Pulmonary artery endothelial cell (primary cell): Measurements from ENCODE around the gene MARCKS. TPM values are rescaled to one million over a fixed set of nuclear protein-coding genes. Genes with fewer than 3 reads are reported as not detected.
"Not testable (repeated sequence)": the region's sequence is repeated elsewhere in the genome, so short reads cannot be mapped to it uniquely, and the experiment has no call there.

Source experiments
- DNase-seq: peaks from one replicate; pipeline ENCODE4 v3.0.0-alpha.2; 2011; ENCODE audit warnings: low read depth, low spot score
- total RNA-seq: library from RNA; depleted of rRNA; stranded (reverse); fragments of >200 nt; gene quantifications from 2 replicates; pipeline ENCODE4 v1.2.3, GENCODE V29; 2014

MARCKS gene
- total RNA-seq, 1 donor from 2014 or later = 171 TPM

DNA sequence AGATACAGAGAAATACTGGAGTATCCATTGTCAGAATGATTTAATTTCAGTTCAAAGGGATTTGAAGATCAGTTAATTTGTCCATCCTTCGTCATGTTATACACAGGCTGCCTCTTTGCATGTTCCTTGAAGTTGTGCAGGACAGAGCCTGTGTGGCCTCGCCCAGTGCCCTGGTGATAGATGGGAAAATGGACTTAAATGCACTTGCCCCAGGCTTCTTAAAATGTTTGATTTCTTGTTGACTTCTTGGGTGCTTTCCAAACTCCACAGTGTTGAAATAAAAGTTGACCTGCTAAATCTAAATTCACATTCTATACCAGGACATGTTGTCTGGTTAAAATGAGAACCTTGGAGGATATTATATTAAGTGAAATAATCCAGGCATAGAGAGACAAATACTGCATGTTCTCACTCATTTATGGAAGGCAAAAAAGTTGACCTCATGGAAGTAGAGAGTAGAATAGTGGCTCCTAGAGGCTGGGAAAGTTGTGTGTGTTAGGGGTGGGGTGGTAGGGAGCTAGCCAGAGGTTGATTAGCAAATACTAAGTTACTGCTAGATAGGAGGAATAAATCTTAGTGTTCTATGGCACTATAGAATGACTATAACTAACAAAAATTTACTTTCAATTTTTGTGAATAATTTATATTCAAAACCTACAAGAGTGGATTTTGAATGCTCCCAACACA, 25.3 kb downstream of the MARCKS start:
- DNase-seq = no peak

GRCh38 chr6:113884011-113884410, 26.9 kb downstream of the MARCKS start:
- no peak for DNase-seq

DNA sequence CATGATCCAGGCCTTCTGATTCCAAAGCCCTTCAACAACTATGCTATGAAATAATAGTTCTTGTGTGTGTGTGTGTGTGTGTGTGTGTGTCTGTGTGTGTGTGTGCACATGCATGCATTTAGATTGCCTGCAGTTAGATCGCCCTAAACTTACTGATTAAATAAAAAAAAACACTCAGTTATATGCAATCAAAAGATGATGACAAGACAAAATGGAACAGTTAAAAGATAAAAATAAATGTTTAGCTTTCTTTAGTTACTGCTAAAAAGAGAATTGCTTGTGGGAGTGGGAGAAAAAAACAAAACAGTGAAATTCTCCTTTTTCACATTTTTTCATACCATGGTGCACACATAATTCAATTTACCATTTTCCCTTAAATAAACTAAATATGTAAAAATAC, 29.4 kb downstream of the MARCKS start:
- DNase-seq = no peak

- DNase-seq = no peak
Measured at GRCh38 chr6:113888493-113888892, 31.3 kb downstream of the MARCKS start.

- no peak for DNase-seq
Measured at GRCh38 chr6:113888956-113889630, 31.9 kb downstream of the MARCKS start.

DNA sequence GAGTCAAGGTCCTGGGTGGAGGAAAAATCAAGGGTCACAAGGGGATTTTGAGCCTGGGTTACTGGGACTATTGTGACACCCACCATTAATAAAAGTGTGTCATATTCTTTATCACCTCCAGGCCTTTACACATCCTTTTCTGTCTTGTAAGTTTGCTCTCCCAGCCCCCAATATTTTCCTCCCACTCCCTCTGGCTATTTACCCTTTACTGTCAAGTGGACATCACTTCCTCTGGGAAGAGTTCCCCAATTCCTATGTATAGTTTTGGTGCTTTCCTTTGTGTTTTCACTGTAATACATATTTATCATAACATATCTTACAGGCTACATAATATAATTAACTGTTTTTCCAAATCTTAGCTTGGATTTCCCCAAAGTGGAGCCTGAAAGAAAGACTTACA, 36.3 kb downstream of the MARCKS start:
- no peak for DNase-seq

DNA sequence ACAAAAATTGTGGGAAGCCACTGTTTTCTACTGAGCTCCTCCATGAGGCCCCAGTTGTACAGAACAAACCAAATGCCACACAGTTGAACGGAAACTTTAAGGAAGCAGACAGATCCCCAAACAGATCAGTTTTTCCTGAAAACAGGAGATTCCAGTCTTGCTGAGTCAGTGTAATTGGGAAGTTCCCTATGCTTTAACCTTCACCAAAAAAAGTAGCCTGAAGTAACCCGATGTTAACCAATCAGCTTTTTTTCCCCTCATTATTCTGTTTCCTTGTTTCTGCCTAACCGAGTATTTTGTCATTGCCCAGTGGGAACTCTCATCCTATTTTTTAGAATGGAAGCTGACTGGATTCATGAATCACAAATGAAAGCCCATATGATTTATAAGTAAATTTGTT, 36.7 kb downstream of the MARCKS start:
- peak; percentile 27 for DNase-seq

GRCh38 chr6:113894712-113895674, 37.8 kb downstream of the MARCKS start:
- no peak for DNase-seq

- DNase-seq = no peak
Measured at GRCh38 chr6:113901482-113901881, 44.3 kb downstream of the MARCKS start.

- peak; percentile 20 for DNase-seq
Measured at GRCh38 chr6:113903666-113904330, 46.7 kb downstream of the MARCKS start.

GRCh38 chr6:113907102-113907815, 50.1 kb downstream of the MARCKS start:
- DNase-seq = no peak

- DNase-seq = no peak
Measured at GRCh38 chr6:113908801-113909200, 51.7 kb downstream of the MARCKS start.

- peak; percentile 22 for DNase-seq
Measured at GRCh38 chr6:113909224-113909856, 52.2 kb downstream of the MARCKS start.

DNA sequence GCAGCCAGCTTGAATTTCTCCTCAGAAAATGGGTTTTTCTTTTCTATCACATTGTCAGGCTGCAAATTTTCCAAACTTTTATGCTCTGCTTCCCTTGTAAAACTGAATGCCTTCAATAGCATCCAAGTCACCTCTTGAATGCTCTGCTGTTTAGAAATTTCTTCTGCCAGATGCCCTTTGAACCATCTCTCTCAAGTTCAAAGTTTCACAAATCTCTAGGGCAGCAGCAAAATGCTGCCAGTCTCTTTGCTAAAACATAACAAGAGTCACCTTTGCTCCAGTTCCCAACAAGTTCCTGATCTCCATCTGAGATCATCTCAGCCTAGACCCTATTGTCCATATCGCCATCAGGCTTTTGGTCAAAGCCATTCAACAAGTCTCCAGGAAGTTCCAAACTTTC, 53.1 kb downstream of the MARCKS start:
- not testable (repeated sequence) for DNase-seq

Other genes with a start within 250 kb of the MARCKS start
- 94.7 and 100 TPM in 2 replicates for gene HDAC2, start 113.8 kb downstream of the MARCKS start, total RNA-seq